ENCODE results near the gene PUSL1.

DNA sequence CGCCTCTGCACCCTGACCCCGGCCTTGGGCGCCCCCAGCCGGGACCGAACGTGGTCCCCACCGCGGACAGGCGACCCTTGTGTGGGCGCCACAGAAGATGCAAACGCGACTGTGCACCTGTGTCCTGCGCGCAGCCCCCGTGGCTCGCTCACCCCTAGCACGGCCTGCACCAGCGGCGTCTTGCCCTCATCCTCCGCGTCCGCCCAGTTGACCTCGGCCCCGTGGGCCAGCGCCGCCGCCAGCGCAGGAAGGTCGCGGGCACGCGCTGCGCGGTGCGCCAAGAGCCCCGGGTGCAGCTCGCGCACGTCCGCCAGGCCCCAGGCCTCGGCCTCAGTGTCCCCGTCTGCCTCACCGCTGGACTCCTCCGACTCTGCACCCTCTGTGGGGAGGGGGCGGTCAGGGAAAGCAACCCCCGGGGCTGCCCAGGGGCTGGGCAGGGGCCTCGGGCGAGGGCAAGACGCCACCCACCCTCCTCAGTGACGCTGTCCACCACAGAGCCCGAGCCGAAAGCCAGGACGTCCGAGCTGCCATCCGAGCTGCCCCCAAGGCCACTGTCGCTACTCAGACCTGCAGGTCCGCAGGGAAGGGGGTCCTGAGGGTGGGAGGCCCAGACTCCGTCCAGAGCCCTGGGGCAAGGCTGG, 14.0 kb upstream of the PUSL1 start:
- TF ChIP-seq ZNF274 (IDR thresholded peaks at IDR 0.05; ENCODE audit: low read depth, low read length) (no peak), SUZ12 (IDR thresholded peaks at IDR 0.05; ENCODE audit: extremely low read depth, insufficient read depth, insufficient read length) (no peak)
